ENCODE results near the gene GPATCH1. TPM values are rescaled to one million over a fixed set of nuclear protein-coding genes. Genes with fewer than 3 reads are reported as not detected.
"Not testable (repeated sequence)": the region's sequence is repeated elsewhere in the genome, so short reads cannot be mapped to it uniquely, and the experiment has no call there.

Gene GPATCH1
- total RNA-seq, 4 donors from 2014 or later = under 0.01 to 13.1 (median 7.4) TPM

GRCh38 chr19:33158365-33158764, 77.4 kb downstream of the GPATCH1 start:
- no peaks in the 10 kb centered on the region for H3K4me1 ChIP-seq
- no peak for DNase-seq
- H3K4me3 ChIP-seq = no peak overlapping the region
- H3K9me3 ChIP-seq = no peaks in the 10 kb centered on the region
- H3K36me3 ChIP-seq = no peaks in the 10 kb centered on the region
- TF ChIP-seq CTCF (IDR thresholded peaks at IDR 0.05) (no peak), POLR2A (IDR thresholded peaks at IDR 0.05) (no peak)
- intact Hi-C loops (cut with DNase I; ENCODE audit: low total_unique reads) = no loop called here
- no peaks in the 10 kb centered on the region for H3K27me3 ChIP-seq
- H3K27ac ChIP-seq = no peak overlapping the region

GRCh38 chr19:33159149-33159548, 78.2 kb downstream of the GPATCH1 start:
- H3K27ac ChIP-seq = no peak overlapping the region
- no peaks in the 10 kb centered on the region for H3K27me3 ChIP-seq
- no peaks in the 10 kb centered on the region for H3K36me3 ChIP-seq
- intact Hi-C loops (cut with DNase I; ENCODE audit: low total_unique reads) = no loop called here
- H3K4me1 ChIP-seq = no peaks in the 10 kb centered on the region
- TF ChIP-seq POLR2A (IDR thresholded peaks at IDR 0.05) (no peak), CTCF (IDR thresholded peaks at IDR 0.05) (no peak)
- DNase-seq = no peak
- H3K4me3 ChIP-seq = no peak overlapping the region
- H3K9me3 ChIP-seq = no peaks in the 10 kb centered on the region

GRCh38 chr19:33159893-33160292, 78.9 kb downstream of the GPATCH1 start:
- Histone ChIP-seq H3K27ac (no peak overlapping the region), H3K4me1 (no peaks in the 10 kb centered on the region), H3K27me3 (no peaks in the 10 kb centered on the region), H3K4me3 (no peak overlapping the region), H3K36me3 (no peaks in the 10 kb centered on the region), H3K9me3 (no peaks in the 10 kb centered on the region)
- TF ChIP-seq CTCF (IDR thresholded peaks at IDR 0.05) (no peak), POLR2A (IDR thresholded peaks at IDR 0.05) (no peak)
- intact Hi-C loops (cut with DNase I; ENCODE audit: low total_unique reads) = no loop called here
- DNase-seq = no peak

GRCh38 chr19:33161201-33161600, 80.2 kb downstream of the GPATCH1 start:
- no peaks in the 10 kb centered on the region for H3K4me1 ChIP-seq
- no peaks in the 10 kb centered on the region for H3K36me3 ChIP-seq
- no peak overlapping the region for H3K27ac ChIP-seq
- intact Hi-C loops (cut with DNase I; ENCODE audit: low total_unique reads) = no loop called here
- no peak overlapping the region for H3K4me3 ChIP-seq
- H3K27me3 ChIP-seq = no peaks in the 10 kb centered on the region
- no peaks in the 10 kb centered on the region for H3K9me3 ChIP-seq
- no peak for TF ChIP-seq POLR2A (IDR thresholded peaks at IDR 0.05)
- no peak for TF ChIP-seq CTCF (IDR thresholded peaks at IDR 0.05)
- DNase-seq = no peak

GRCh38 chr19:33163481-33163880, 82.5 kb downstream of the GPATCH1 start:
- TF ChIP-seq POLR2A (IDR thresholded peaks at IDR 0.05) (no peak), CTCF (IDR thresholded peaks at IDR 0.05) (no peak)
- intact Hi-C loops (cut with DNase I; ENCODE audit: low total_unique reads) = no loop called here
- H3K27ac ChIP-seq = no peak overlapping the region
- no peaks in the 10 kb centered on the region for H3K27me3 ChIP-seq
- no peaks in the 10 kb centered on the region for H3K36me3 ChIP-seq
- no peaks in the 10 kb centered on the region for H3K9me3 ChIP-seq
- H3K4me1 ChIP-seq = no peaks in the 10 kb centered on the region
- H3K4me3 ChIP-seq = no peak overlapping the region
- no peak for DNase-seq

- intact Hi-C loops (cut with DNase I; ENCODE audit: low total_unique reads) = not testable (repeated sequence)
These were observed 85.1 kb downstream of the GPATCH1 start for GRCh38 chr19:33166037-33166436.

More at GRCh38 chr19:33166037-33166436, 85.1 kb downstream of the GPATCH1 start:
- not testable (repeated sequence) for H3K27me3 ChIP-seq, H3K4me1 ChIP-seq, H3K4me3 ChIP-seq, DNase-seq, H3K27ac ChIP-seq, H3K36me3 ChIP-seq, H3K9me3 ChIP-seq

All from uterus (tissue), 4 donors.